HG03558 (cell line): ENCODE results near the gene HAP1.
"Not testable (repeated sequence)": the region's sequence is repeated elsewhere in the genome, so short reads cannot be mapped to it uniquely, and the experiment has no call there.

Experiments used
- ATAC-seq: cut with Tn5 transposase; IDR thresholded peaks from one replicate; pipeline ENCODE4 v1.9.1; 2021; ENCODE audit warnings: moderate number of reproducible peaks; ENCODE audit not compliant: unreplicated experiment; ENCODE audit errors: extremely low read depth

HAP1 gene

GRCh38 chr17:41675157-41676057, 59.0 kb downstream of the HAP1 start:
- ATAC-seq = not testable (repeated sequence)
